ENCODE measurements around the gene PHLPP2.

Gene PHLPP2

GRCh38 chr16:71724320-71724751 is at the start of gene PHLPP2:
Gene PHLPP2, minus strand, starts transcription at chr16:71724701. Its CDS starts 9,906 bp downstream, at chr16:71714795.
- peaks cover 17% of the 10 kb centered on the region for H3K27me3 ChIP-seq (ENCODE audit: insufficient read depth, low read length)
- no peaks in the 10 kb centered on the region for H3K9me3 ChIP-seq (ENCODE audit: insufficient read depth, low read depth, low read length)
- no peaks in the 10 kb centered on the region; the same call in 1 of the 2 replicates for H3K4me1 ChIP-seq (ENCODE audit: insufficient read depth, low read length)
- H3K9ac ChIP-seq (ENCODE audit: low read depth, low read length), result peak within 1 kb of the TSS; percentile 72; the same call in 1 of the 2 replicates
- H3K27ac ChIP-seq (ENCODE audit: low read length), result no peak within 1 kb of the TSS
- H3K4me3 ChIP-seq (ENCODE audit: low read length), result peak within 1 kb of the TSS; percentile 85
- no peaks in the 10 kb centered on the region for H3K36me3 ChIP-seq (ENCODE audit: insufficient read depth, low read depth, low read length)

- Histone ChIP-seq H3K36me3 (ENCODE audit: insufficient read depth, low read depth, low read length) (peaks cover 66% of the 10 kb centered on the region), H3K4me1 (ENCODE audit: insufficient read depth, low read length) (no peaks in the 10 kb centered on the region), H3K27me3 (ENCODE audit: insufficient read depth, low read length) (no peaks in the 10 kb centered on the region), H3K4me3 (ENCODE audit: low read length) (no peak overlapping the region), H3K9me3 (ENCODE audit: insufficient read depth, low read depth, low read length) (no peaks in the 10 kb centered on the region), H3K9ac (ENCODE audit: low read depth, low read length) (no peak overlapping the region), H3K27ac (ENCODE audit: low read length) (no peak overlapping the region)
These were observed 47.1 kb upstream of the PHLPP2 start for GRCh38 chr16:71771571-71771970.

GRCh38 chr16:71769222-71769621 is 44.7 kb upstream of the PHLPP2 start:
- Histone ChIP-seq H3K27me3 (ENCODE audit: insufficient read depth, low read length) (no peaks in the 10 kb centered on the region), H3K36me3 (ENCODE audit: insufficient read depth, low read depth, low read length) (peaks cover 69% of the 10 kb centered on the region), H3K9me3 (ENCODE audit: insufficient read depth, low read depth, low read length) (no peaks in the 10 kb centered on the region), H3K27ac (ENCODE audit: low read length) (no peak overlapping the region), H3K9ac (ENCODE audit: low read depth, low read length) (no peak overlapping the region), H3K4me3 (ENCODE audit: low read length) (no peak overlapping the region), H3K4me1 (ENCODE audit: insufficient read depth, low read length) (no peaks in the 10 kb centered on the region)

GRCh38 chr16:71767060-71767900 is 42.8 kb upstream of the PHLPP2 start:
- Histone ChIP-seq H3K4me3 (ENCODE audit: low read length) (no peak overlapping the region), H3K9me3 (ENCODE audit: insufficient read depth, low read depth, low read length) (no peaks in the 10 kb centered on the region), H3K36me3 (ENCODE audit: insufficient read depth, low read depth, low read length) (peaks cover 72% of the 10 kb centered on the region), H3K9ac (ENCODE audit: low read depth, low read length) (no peak overlapping the region), H3K27me3 (ENCODE audit: insufficient read depth, low read length) (no peaks in the 10 kb centered on the region), H3K4me1 (ENCODE audit: insufficient read depth, low read length) (no peaks in the 10 kb centered on the region), H3K27ac (ENCODE audit: low read length) (no peak overlapping the region)

GRCh38 chr16:71762186-71762585 is 37.7 kb upstream of the PHLPP2 start:
- no peaks in the 10 kb centered on the region for H3K9me3 ChIP-seq (ENCODE audit: insufficient read depth, low read depth, low read length)
- no peak overlapping the region for H3K27ac ChIP-seq (ENCODE audit: low read length)
- no peaks in the 10 kb centered on the region for H3K27me3 ChIP-seq (ENCODE audit: insufficient read depth, low read length)
- no peaks in the 10 kb centered on the region for H3K4me1 ChIP-seq (ENCODE audit: insufficient read depth, low read length)
- no peak overlapping the region for H3K4me3 ChIP-seq (ENCODE audit: low read length)
- H3K9ac ChIP-seq (ENCODE audit: low read depth, low read length), result no peak overlapping the region
- peaks cover 77% of the 10 kb centered on the region for H3K36me3 ChIP-seq (ENCODE audit: insufficient read depth, low read depth, low read length)

GRCh38 chr16:71761097-71761496 is 36.6 kb upstream of the PHLPP2 start:
- peaks cover 85% of the 10 kb centered on the region for H3K36me3 ChIP-seq (ENCODE audit: insufficient read depth, low read depth, low read length)
- H3K27ac ChIP-seq (ENCODE audit: low read length), result no peak overlapping the region
- H3K9ac ChIP-seq (ENCODE audit: low read depth, low read length), result no peak overlapping the region
- no peaks in the 10 kb centered on the region for H3K4me1 ChIP-seq (ENCODE audit: insufficient read depth, low read length)
- no peaks in the 10 kb centered on the region for H3K9me3 ChIP-seq (ENCODE audit: insufficient read depth, low read depth, low read length)
- no peak overlapping the region for H3K4me3 ChIP-seq (ENCODE audit: low read length)
- no peaks in the 10 kb centered on the region for H3K27me3 ChIP-seq (ENCODE audit: insufficient read depth, low read length)

- Histone ChIP-seq H3K27ac (ENCODE audit: low read length) (no peak overlapping the region), H3K4me3 (ENCODE audit: low read length) (no peak overlapping the region), H3K9ac (ENCODE audit: low read depth, low read length) (no peak overlapping the region), H3K27me3 (ENCODE audit: insufficient read depth, low read length) (no peaks in the 10 kb centered on the region), H3K9me3 (ENCODE audit: insufficient read depth, low read depth, low read length) (no peaks in the 10 kb centered on the region), H3K36me3 (ENCODE audit: insufficient read depth, low read depth, low read length) (peaks cover 90% of the 10 kb centered on the region), H3K4me1 (ENCODE audit: insufficient read depth, low read length) (no peaks in the 10 kb centered on the region)
These were observed 33.8 kb upstream of the PHLPP2 start for GRCh38 chr16:71758293-71758760.

- no peaks in the 10 kb centered on the region for H3K4me1 ChIP-seq (ENCODE audit: insufficient read depth, low read length)
- no peaks in the 10 kb centered on the region for H3K9me3 ChIP-seq (ENCODE audit: insufficient read depth, low read depth, low read length)
- no peaks in the 10 kb centered on the region for H3K27me3 ChIP-seq (ENCODE audit: insufficient read depth, low read length)
- H3K9ac ChIP-seq (ENCODE audit: low read depth, low read length), result no peak overlapping the region
- H3K27ac ChIP-seq (ENCODE audit: low read length), result no peak overlapping the region
- no peak overlapping the region for H3K4me3 ChIP-seq (ENCODE audit: low read length)
- peaks cover 83% of the 10 kb centered on the region for H3K36me3 ChIP-seq (ENCODE audit: insufficient read depth, low read depth, low read length)
These were observed 30.2 kb upstream of the PHLPP2 start for GRCh38 chr16:71754652-71755051.

GRCh38 chr16:71754108-71754507 is 29.6 kb upstream of the PHLPP2 start:
- no peaks in the 10 kb centered on the region for H3K27me3 ChIP-seq (ENCODE audit: insufficient read depth, low read length)
- H3K4me1 ChIP-seq (ENCODE audit: insufficient read depth, low read length), result no peaks in the 10 kb centered on the region
- peaks cover 87% of the 10 kb centered on the region for H3K36me3 ChIP-seq (ENCODE audit: insufficient read depth, low read depth, low read length)
- H3K4me3 ChIP-seq (ENCODE audit: low read length), result no peak overlapping the region
- H3K27ac ChIP-seq (ENCODE audit: low read length), result no peak overlapping the region
- no peaks in the 10 kb centered on the region for H3K9me3 ChIP-seq (ENCODE audit: insufficient read depth, low read depth, low read length)
- no peak overlapping the region for H3K9ac ChIP-seq (ENCODE audit: low read depth, low read length)

GRCh38 chr16:71748226-71748625 is 23.7 kb upstream of the PHLPP2 start:
- Histone ChIP-seq H3K4me1 (ENCODE audit: insufficient read depth, low read length) (no peaks in the 10 kb centered on the region), H3K9me3 (ENCODE audit: insufficient read depth, low read depth, low read length) (no peaks in the 10 kb centered on the region), H3K27ac (ENCODE audit: low read length) (no peak overlapping the region), H3K36me3 (ENCODE audit: insufficient read depth, low read depth, low read length) (peaks cover 84% of the 10 kb centered on the region), H3K4me3 (ENCODE audit: low read length) (no peak overlapping the region), H3K27me3 (ENCODE audit: insufficient read depth, low read length) (no peaks in the 10 kb centered on the region), H3K9ac (ENCODE audit: low read depth, low read length) (no peak overlapping the region)

GRCh38 chr16:71746442-71747046 is 22.0 kb upstream of the PHLPP2 start:
- H3K36me3 ChIP-seq (ENCODE audit: insufficient read depth, low read depth, low read length), result peaks cover 83% of the 10 kb centered on the region
- H3K4me3 ChIP-seq (ENCODE audit: low read length), result no peak overlapping the region
- H3K9me3 ChIP-seq (ENCODE audit: insufficient read depth, low read depth, low read length), result no peaks in the 10 kb centered on the region
- no peaks in the 10 kb centered on the region for H3K4me1 ChIP-seq (ENCODE audit: insufficient read depth, low read length)
- H3K27me3 ChIP-seq (ENCODE audit: insufficient read depth, low read length), result no peaks in the 10 kb centered on the region
- no peak overlapping the region for H3K27ac ChIP-seq (ENCODE audit: low read length)
- H3K9ac ChIP-seq (ENCODE audit: low read depth, low read length), result no peak overlapping the region

- Histone ChIP-seq H3K27me3 (ENCODE audit: insufficient read depth, low read length) (no peaks in the 10 kb centered on the region), H3K9ac (ENCODE audit: low read depth, low read length) (no peak overlapping the region), H3K9me3 (ENCODE audit: insufficient read depth, low read depth, low read length) (no peaks in the 10 kb centered on the region), H3K27ac (ENCODE audit: low read length) (no peak overlapping the region), H3K36me3 (ENCODE audit: insufficient read depth, low read depth, low read length) (peaks cover 82% of the 10 kb centered on the region), H3K4me3 (ENCODE audit: low read length) (no peak overlapping the region), H3K4me1 (ENCODE audit: insufficient read depth, low read length) (no peaks in the 10 kb centered on the region)
These were observed 14.4 kb upstream of the PHLPP2 start for GRCh38 chr16:71738855-71739254.
